ENCODE measurements around the gene TIMM44. TPM values are rescaled to one million over a fixed set of nuclear protein-coding genes. Genes with fewer than 3 reads are reported as not detected.

Gene TIMM44
- total RNA-seq, 2 donors from 2014 or later, result 47.3 to 83.4 TPM

- Histone ChIP-seq H3K4me1 (replicated peaks) (no peaks in the 10 kb centered on the region), H3K27me3 (replicated peaks; ENCODE audit: insufficient read depth) (no peaks in the 10 kb centered on the region), H3K4me3 (no peak overlapping the region), H3K9me3 (no peaks in the 10 kb centered on the region), H3K36me3 (no peaks in the 10 kb centered on the region), H3K27ac (no peak overlapping the region)
- TF ChIP-seq POLR2AphosphoS5 (IDR thresholded peaks at IDR 0.05) (no peak), POLR2A (IDR thresholded peaks at IDR 0.05) (no peak), CTCF (IDR thresholded peaks at IDR 0.05) (no peak)
- 92% methylated on average over 15 of the region's 15 CpGs for WGBS
- no peak for DNase-seq (ENCODE audit: low spot score)
- intact Hi-C loops (cut with DNase I), result no loop called here
Observed at GRCh38 chr19:7968008-7968795, 24.7 kb upstream of the TIMM44 start.

GRCh38 chr19:7965921-7966665, 22.6 kb upstream of the TIMM44 start:
- TF ChIP-seq CTCF (IDR thresholded peaks at IDR 0.05) (no peak), POLR2AphosphoS5 (IDR thresholded peaks at IDR 0.05) (no peak), POLR2A (IDR thresholded peaks at IDR 0.05) (no peak)
- intact Hi-C loops (cut with DNase I), result no loop called here
- Histone ChIP-seq H3K4me1 (replicated peaks) (no peaks in the 10 kb centered on the region), H3K36me3 (no peaks in the 10 kb centered on the region), H3K27me3 (replicated peaks; ENCODE audit: insufficient read depth) (no peaks in the 10 kb centered on the region), H3K9me3 (no peaks in the 10 kb centered on the region), H3K4me3 (no peak overlapping the region), H3K27ac (no peak overlapping the region)
- no peak for DNase-seq (ENCODE audit: low spot score)
- WGBS, result 84% methylated on average over 12 of the region's 12 CpGs

- Histone ChIP-seq H3K4me1 (replicated peaks) (no peaks in the 10 kb centered on the region), H3K9me3 (no peaks in the 10 kb centered on the region), H3K36me3 (no peaks in the 10 kb centered on the region), H3K4me3 (no peak overlapping the region), H3K27me3 (replicated peaks; ENCODE audit: insufficient read depth) (no peaks in the 10 kb centered on the region), H3K27ac (no peak overlapping the region)
- intact Hi-C loops (cut with DNase I), result no loop called here
- no peak for DNase-seq (ENCODE audit: low spot score)
- WGBS, result 76% methylated on average over 12 of the region's 12 CpGs
- no peak for TF ChIP-seq CTCF (IDR thresholded peaks at IDR 0.05)
- no peak for TF ChIP-seq POLR2AphosphoS5 (IDR thresholded peaks at IDR 0.05)
Observed at GRCh38 chr19:7965259-7965841, 21.9 kb upstream of the TIMM44 start.

- TF ChIP-seq POLR2A (IDR thresholded peaks at IDR 0.05) (no peak), POLR2AphosphoS5 (IDR thresholded peaks at IDR 0.05) (no peak), CTCF (IDR thresholded peaks at IDR 0.05) (no peak)
- intact Hi-C loops (cut with DNase I), result no loop called here
- WGBS, result 91% methylated on average over 25 of the region's 25 CpGs
Observed at GRCh38 chr19:7963566-7963965, 20.1 kb upstream of the TIMM44 start.

More at GRCh38 chr19:7963566-7963965, 20.1 kb upstream of the TIMM44 start:
- Histone ChIP-seq H3K36me3 (no peaks in the 10 kb centered on the region), H3K4me1 (replicated peaks) (no peaks in the 10 kb centered on the region), H3K4me3 (no peak overlapping the region), H3K27ac (no peak overlapping the region), H3K9me3 (no peaks in the 10 kb centered on the region), H3K27me3 (replicated peaks; ENCODE audit: insufficient read depth) (no peaks in the 10 kb centered on the region)
- no peak for DNase-seq (ENCODE audit: low spot score)
